Epithelial cell of esophagus (primary cell): Measurements from ENCODE around the gene SUMF1.
A peak's percentile ranks its signal among the peaks of the same experiment; 100 is the strongest.

ENCODE experiments used
- DNase-seq: peaks from one replicate; pipeline ENCODE4 v3.0.0; 2010; ENCODE audit warnings: low read depth
- H3K4me3 ChIP-seq: 2 replicates; pipeline ENCODE4 v1.5.1; 2011; ENCODE audit warnings: mild to moderate bottlenecking, low read length, control low read depth
- CTCF ChIP-seq: IDR thresholded peaks from 2 replicates; pipeline ENCODE4 v1.5.1; 2011; ENCODE audit warnings: low read depth, mild to moderate bottlenecking, low read length, control low read depth, inconsistent platforms; ENCODE audit not compliant: insufficient read depth; ENCODE audit errors: missing control alignments

SUMF1 gene

GRCh38 chr3:4355401-4356219 lies 111.5 kb downstream of the SUMF1 start:
- TF ChIP-seq CTCF = no peak
- no peak overlapping the region for H3K4me3 ChIP-seq
- no peak for DNase-seq

GRCh38 chr3:4351872-4352271 lies 115.2 kb downstream of the SUMF1 start:
- no peak overlapping the region for H3K4me3 ChIP-seq
- DNase-seq = no peak
- TF ChIP-seq CTCF = no peak

- no peak for TF ChIP-seq CTCF
- H3K4me3 ChIP-seq = no peak overlapping the region
- DNase-seq = no peak
These were observed 115.8 kb downstream of the SUMF1 start for GRCh38 chr3:4351164-4351855.

GRCh38 chr3:4350789-4351163 lies 116.3 kb downstream of the SUMF1 start:
- peak; percentile 67 for DNase-seq
- no peak overlapping the region for H3K4me3 ChIP-seq
- TF ChIP-seq CTCF = peak; percentile 67

DNA sequence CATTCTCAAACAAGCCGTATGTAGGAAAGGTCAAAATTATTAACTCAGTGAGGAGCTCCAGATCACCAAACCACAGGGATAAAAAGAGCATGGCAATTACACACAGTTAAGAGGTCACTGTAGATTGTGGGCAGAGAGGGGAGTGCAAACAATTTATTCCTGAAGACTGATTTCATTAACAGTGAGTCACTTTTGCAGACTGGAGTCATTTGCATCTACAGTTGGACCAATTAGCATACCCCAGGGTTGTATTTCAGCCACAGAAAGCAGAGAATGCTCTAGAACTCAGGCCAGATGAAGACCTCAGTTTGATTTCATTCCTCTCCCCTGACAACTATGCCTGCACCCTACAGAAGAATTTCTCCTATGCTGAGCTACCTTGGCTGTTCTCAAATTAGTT lies 123.8 kb downstream of the SUMF1 start:
- TF ChIP-seq CTCF = no peak
- H3K4me3 ChIP-seq = no peak overlapping the region
- peak; percentile 17 for DNase-seq

- TF ChIP-seq CTCF = no peak
- no peak for DNase-seq
- H3K4me3 ChIP-seq = no peak overlapping the region
These were observed 125.8 kb downstream of the SUMF1 start for GRCh38 chr3:4341336-4341675.
